Neural progenitor cell (in vitro differentiated cells): ENCODE measurements around the gene ZNF592.
"Not testable (repeated sequence)": the region's sequence is repeated elsewhere in the genome, so short reads cannot be mapped to it uniquely, and the experiment has no call there.

Experiments used
- CTCF ChIP-seq: fragments of 200-600 bp; sonication (generic); IDR thresholded peaks from 2 replicates; pipeline ENCODE4 v1.5.1; 2017; ENCODE audit warnings: antibody characterized with exemption, mild to moderate bottlenecking
- EZH2 ChIP-seq: fragments of 200-600 bp; sonication (generic); IDR thresholded peaks from 2 replicates; pipeline ENCODE4 v1.6.1; 2017; ENCODE audit warnings: antibody characterized with exemption, mild to moderate bottlenecking, moderate library complexity

- not testable (repeated sequence) for TF ChIP-seq CTCF, EZH2
These were observed 3.3 kb downstream of the ZNF592 start for GRCh38 chr15:84751721-84752120.
